Endothelial cell of umbilical vein (primary cell): ENCODE data around the gene ZNHIT3. TPM values are rescaled to one million over a fixed set of nuclear protein-coding genes. Genes with fewer than 3 reads are reported as not detected.

Source experiments
- BruUV-seq: library from RNA; stranded (reverse); fragments of 400-500 nt; replicated peaks from 2 replicates; lab custom pipeline; 2021; lab: Mats Ljungman, UMichigan
- CTCF ChIA-PET: fragments of 300-600, 350-600 bp; sonication (Branson Sonifier 250); formaldehyde crosslinking; loops from one replicate; lab custom pipeline; 2021; ENCODE audit warnings: antibody characterized with exemption, inconsistent platforms; lab: Charles Lee
- POLR2A ChIA-PET: fragments of 300-600, 350-600 bp; sonication (Branson Sonifier 250); formaldehyde crosslinking; loops from one replicate; lab custom pipeline; 2021; ENCODE audit warnings: antibody characterized with exemption, inconsistent platforms; lab: Charles Lee
- DNase-seq: peaks from one replicate; pipeline ENCODE4 v3.0.0-alpha.2; 2011; ENCODE audit warnings: low read depth, low spot score
- FAIRE-seq: peaks from 2 replicates; lab custom pipeline; 2011; peaks lifted over from hg19 to GRCh38; lab: Jason Lieb, UNC
- H2AFZ ChIP-seq: 2 replicates; pipeline ENCODE4 v1.6.0; 2012; ENCODE audit warnings: low read depth, low read length, control low read depth, inconsistent platforms
- H3K27ac ChIP-seq: 2 replicates; pipeline ENCODE4 v1.5.1; 2011; ENCODE audit warnings: low read depth, mild to moderate bottlenecking, control low read depth, low read length, moderate library complexity; ENCODE audit not compliant: insufficient read depth
- H3K27me3 ChIP-seq, 2 experiments: 2 replicates each; pipeline versions ENCODE4 v1.6.0 to v1.6.1; 2011; ENCODE audit warnings: low read length in 2 of 2, mixed read lengths in 1 of 2; ENCODE audit not compliant: control insufficient read depth in 2 of 2, insufficient read depth in 2 of 2
- H3K36me3 ChIP-seq, 2 experiments: 2 replicates in 1 of 2; 3 replicates in 1 of 2; pipeline ENCODE4 v1.5.1; 2011; ENCODE audit warnings: low read length in 2 of 2, mild to moderate bottlenecking in 1 of 2, moderate library complexity in 1 of 2; ENCODE audit not compliant: control insufficient read depth in 2 of 2, insufficient read depth in 2 of 2; ENCODE audit errors: extremely low read depth in 1 of 2
- H3K4me1 ChIP-seq: 3 replicates; pipeline ENCODE4 v1.5.1; 2011; ENCODE audit warnings: mild to moderate bottlenecking, low read length; ENCODE audit not compliant: control insufficient read depth, insufficient read depth; ENCODE audit errors: extremely low read depth
- H3K4me2 ChIP-seq: 2 replicates; pipeline ENCODE4 v1.6.1; 2011; ENCODE audit warnings: low read length, control low read depth, mixed read lengths; ENCODE audit not compliant: insufficient read depth
- H3K4me3 ChIP-seq, 3 experiments: fragments of 200-600 bp in 1 of 3; sonication (generic), shearing (Covaris generic) in 1 of 3; replicated peaks in 1 of 3; 2 replicates each; pipeline ENCODE4 v1.5.1; 2011 to 2016; ENCODE audit warnings: control low read depth in 3 of 3, low read length in 3 of 3, mild to moderate bottlenecking in 2 of 3, inconsistent platforms in 1 of 3, low read depth in 1 of 3, moderate library complexity in 1 of 3; ENCODE audit not compliant: insufficient read depth in 1 of 3
- H3K79me2 ChIP-seq: 2 replicates; pipeline ENCODE4 v1.6.0; 2012; ENCODE audit warnings: low read length, inconsistent platforms; ENCODE audit not compliant: control insufficient read depth, insufficient read depth
- H3K9ac ChIP-seq: replicated peaks from 2 replicates; pipeline ENCODE3; 2011; ENCODE audit warnings: low read length, control low read depth; ENCODE audit not compliant: insufficient read depth; ENCODE audit errors: extremely low read depth
- H3K9me1 ChIP-seq: replicated peaks from 3 replicates; pipeline ENCODE4 v1.6.0; 2011; ENCODE audit warnings: mild to moderate bottlenecking, low read length; ENCODE audit not compliant: control insufficient read depth, insufficient read depth; ENCODE audit errors: extremely low read depth
- H3K9me3 ChIP-seq: replicated peaks from 2 replicates; pipeline ENCODE4 v1.5.1; 2012; ENCODE audit warnings: low read length, inconsistent platforms; ENCODE audit not compliant: control insufficient read depth, insufficient read depth
- H4K20me1 ChIP-seq: replicated peaks from 2 replicates; pipeline ENCODE3; 2011; ENCODE audit warnings: mild to moderate bottlenecking, low read length; ENCODE audit not compliant: control insufficient read depth, insufficient read depth; ENCODE audit errors: extremely low read depth
- CTCF ChIP-seq, 2 donors: IDR thresholded peaks; 1 replicate in 1 of 2; 2 replicates in 1 of 2; pipeline ENCODE4 v1.5.1; 2011; ENCODE audit warnings: low read length in 2 of 2, mild to moderate bottlenecking in 2 of 2, moderate library complexity in 2 of 2, control low read depth in 1 of 2, inconsistent platforms in 1 of 2, low read depth in 1 of 2; ENCODE audit not compliant: insufficient read depth in 1 of 2; ENCODE audit errors: extremely low read depth in 1 of 2
- EZH2 ChIP-seq: IDR thresholded peaks from 2 replicates; pipeline ENCODE4 v1.6.1; 2012; ENCODE audit warnings: borderline replicate concordance, low read depth, mild to moderate bottlenecking, moderate library complexity, low read length, inconsistent platforms; ENCODE audit not compliant: severe bottlenecking
- FOS ChIP-seq: IDR thresholded peaks from 2 replicates; pipeline ENCODE4 v1.6.1; 2011; ENCODE audit warnings: mild to moderate bottlenecking, low read length, moderate library complexity, borderline replicate concordance; ENCODE audit not compliant: insufficient read depth
- GATA2 ChIP-seq: IDR thresholded peaks from 2 replicates; pipeline ENCODE4 v1.7.0; 2011; ENCODE audit warnings: low read depth, mild to moderate bottlenecking, moderate library complexity, mixed read lengths, low read length; ENCODE audit not compliant: insufficient read length, insufficient read depth
- JUN ChIP-seq: IDR thresholded peaks from 2 replicates; pipeline ENCODE4 v1.6.1; 2011; ENCODE audit warnings: borderline replicate concordance, low read depth; ENCODE audit not compliant: insufficient read length, insufficient read depth
- MYC ChIP-seq: IDR thresholded peaks from one replicate; pipeline ENCODE4 v1.6.1; 2011; ENCODE audit warnings: mild to moderate bottlenecking, low read depth, low read length
- POLR2A ChIP-seq: IDR thresholded peaks from 2 replicates; pipeline ENCODE4 v1.6.1; 2012; ENCODE audit warnings: low read depth, mild to moderate bottlenecking, control low read depth, low read length
- POLR2AphosphoS5 ChIP-seq: IDR thresholded peaks from 2 replicates; pipeline ENCODE4 v1.6.1; 2012; ENCODE audit warnings: low read depth, mild to moderate bottlenecking, control low read depth, low read length, moderate library complexity; ENCODE audit not compliant: insufficient read depth
- dilution Hi-C: fragments of 300-500 bp; cut with MboI; formaldehyde crosslinking; loops from one replicate; pipeline ENCODE4 v1.15.0; 2019; ENCODE audit warnings: low sequenced_read_pairs; ENCODE audit not compliant: extremely low pct_ligation_motif_present
- intact Hi-C: fragments of 100-400 bp; cut with micrococcal nuclease; formaldehyde crosslinking; loops from one replicate; pipeline ENCODE4 v1.10.0; 2022
- polyA plus RNA-seq, 4 experiments: library from polyadenylated mRNA; depleted of rRNA in 3 of 4; stranded (reverse) in 3 of 4; unstranded in 1 of 4; fragments of >200 nt; gene quantifications; 2 replicates each; pipeline versions ENCODE4 v1.2.1 to v1.2.3, GENCODE V29; 2011 to 2012; ENCODE audit warnings: missing spikeins in 1 of 4
- total RNA-seq: library from RNA; stranded (reverse); gene quantifications from 2 replicates; pipeline ENCODE4 v1.2.3, GENCODE V29; 2021
- TF ChIP-seq, protein P1 (sequence below): IDR thresholded peaks from 2 replicates; pipeline ENCODE4 v1.6.1; 2011; ENCODE audit not compliant: insufficient read depth, insufficient read length

The ZNHIT3 gene
- total and polyA plus RNA-seq, 2 donors (not counting 3 experiments of a cell fraction or from before 2014, with no cell fraction given) = 34.0 to 66.9 TPM

- intact Hi-C loops (no loop called here), dilution Hi-C loops (no loop called here)
- Histone ChIP-seq H3K4me3 (no peak overlapping the region), H3K4me2 (no peak overlapping the region), H3K27ac (no peak overlapping the region), H2AFZ (no peak overlapping the region), H3K9me1 (no peaks in the 10 kb centered on the region), H3K4me1 (no peaks in the 10 kb centered on the region), H4K20me1 (no peaks in the 10 kb centered on the region), H3K36me3 (peaks cover 6 to 23% of the 10 kb centered on the region in 2 experiments), H3K79me2 (no peaks in the 10 kb centered on the region), H3K9me3 (no peaks in the 10 kb centered on the region), H3K27me3 (no peaks in the 10 kb centered on the region), H3K9ac (no peak overlapping the region)
- FAIRE-seq (no peak), DNase-seq (no peak)
- BruUV-seq = TSS peak; percentile 22
- CTCF ChIA-PET = no interaction called here
- TF ChIP-seq POLR2AphosphoS5 = no peak
- no peak for TF ChIP-seq MYC
- no peak for TF ChIP-seq JUN
- TF ChIP-seq EZH2 = no peak
- POLR2A ChIA-PET = no interaction called here
Measured at GRCh38 chr17:36504156-36504545, 17.7 kb downstream of the ZNHIT3 start.

DNA sequence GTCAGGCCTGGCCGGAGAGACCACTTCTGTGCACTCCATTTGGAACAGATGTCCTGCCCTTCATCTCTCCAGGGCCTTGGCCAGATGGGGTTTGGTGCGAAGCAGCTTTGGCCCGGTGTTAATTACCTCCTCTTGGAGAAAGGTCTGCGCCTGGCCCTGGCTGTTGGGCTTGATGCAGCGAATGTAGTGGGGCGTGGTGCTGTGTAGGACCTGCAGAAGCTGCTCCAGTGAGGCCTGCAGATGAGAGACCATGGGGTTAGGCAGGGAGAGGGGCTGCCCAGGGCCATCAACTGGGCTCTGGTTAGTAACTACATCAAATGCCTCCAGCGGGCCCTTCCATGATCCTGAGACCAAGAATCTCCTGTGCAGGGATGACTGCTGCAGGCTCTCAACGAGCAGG, 18.7 kb downstream of the ZNHIT3 start:
- no peaks in the 10 kb centered on the region for H3K27me3 ChIP-seq
- H3K9ac ChIP-seq = no peak overlapping the region
- no TSS peak for BruUV-seq
- no peak overlapping the region for H2AFZ ChIP-seq
- TF ChIP-seq MYC (no peak), POLR2AphosphoS5 (no peak), POLR2A (no peak), GATA2 (no peak), JUN (no peak), FOS (no peak), EZH2 (no peak), CTCF (IDR thresholded peaks at IDR 0.05; ENCODE audit: extremely low read depth in 1 of 2, insufficient read depth in 1 of 2, low read depth in 1 of 2, low read length in 2 of 2) (no peak)
- TF ChIP-seq, protein P1, sequence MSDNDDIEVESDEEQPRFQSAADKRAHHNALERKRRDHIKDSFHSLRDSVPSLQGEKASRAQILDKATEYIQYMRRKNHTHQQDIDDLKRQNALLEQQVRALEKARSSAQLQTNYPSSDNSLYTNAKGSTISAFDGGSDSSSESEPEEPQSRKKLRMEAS = no peak
- no peak overlapping the region for H3K27ac ChIP-seq
- H3K9me1 ChIP-seq = no peaks in the 10 kb centered on the region
- ChIA-PET POLR2A (no interaction called here), CTCF (interaction anchor here (1.9 kb wide), 1 partner anchor 13 kb away, joined by 6 read pairs; no protein-coding TSS in a partner anchor)
- no peaks in the 10 kb centered on the region for H3K9me3 ChIP-seq
- no peak overlapping the region for H3K4me2 ChIP-seq
- no peak for DNase-seq
- H4K20me1 ChIP-seq = no peaks in the 10 kb centered on the region
- no peaks in the 10 kb centered on the region for H3K79me2 ChIP-seq
- no peak overlapping the region for H3K4me3 ChIP-seq
- FAIRE-seq = no peak
- intact Hi-C loops = no loop called here
- dilution Hi-C loops = no loop called here
- H3K4me1 ChIP-seq = no peaks in the 10 kb centered on the region
- peaks cover 6 to 23% of the 10 kb centered on the region in 2 experiments for H3K36me3 ChIP-seq
